Stimulated activated CD8-positive, alpha-beta memory T cell treated with anti-CD3 and anti-CD28 coated beads, Interleukin-12 subunit alpha, Interleukin-12 subunit beta, amount 100 ng/mL, for 1 hour (primary cell): ENCODE data around the gene PPP1CC.
A peak's percentile ranks its signal among the peaks of the same experiment; 100 is the strongest.
"Not testable (repeated sequence)": the region's sequence is repeated elsewhere in the genome, so short reads cannot be mapped to it uniquely, and the experiment has no call there.

Experiments used
- DNase-seq: peaks from one replicate; pipeline ENCODE4 v3.0.0-alpha.2; 2020; ENCODE audit warnings: low read depth

Gene PPP1CC

GRCh38 chr12:110742718-110743570 lies at the start of gene PPP1CC:
PPP1CC (minus strand) TSS chr12:110742891; CDS start chr12:110742707, 184 bp downstream.
- peak; percentile 78 for DNase-seq

- DNase-seq = no peak
These were observed 48.9 kb upstream of the PPP1CC start for GRCh38 chr12:110791589-110791988.

GRCh38 chr12:110790301-110790700 lies 47.6 kb upstream of the PPP1CC start:
- DNase-seq = no peak

GRCh38 chr12:110786012-110786411 lies 43.3 kb upstream of the PPP1CC start:
- no peak for DNase-seq

GRCh38 chr12:110785240-110785639 lies 42.5 kb upstream of the PPP1CC start:
- no peak for DNase-seq

GRCh38 chr12:110782922-110783321 lies 40.2 kb upstream of the PPP1CC start:
- DNase-seq = no peak

- no peak for DNase-seq
These were observed 39.4 kb upstream of the PPP1CC start for GRCh38 chr12:110782094-110782493.

GRCh38 chr12:110780448-110780847 lies 37.8 kb upstream of the PPP1CC start:
- DNase-seq = no peak

GRCh38 chr12:110778833-110779577 lies 36.3 kb upstream of the PPP1CC start:
- DNase-seq = no peak

GRCh38 chr12:110776410-110776809 lies 33.7 kb upstream of the PPP1CC start:
- DNase-seq = no peak

- DNase-seq = no peak
These were observed 33.3 kb upstream of the PPP1CC start for GRCh38 chr12:110775997-110776396.

GRCh38 chr12:110774824-110775223 lies 32.1 kb upstream of the PPP1CC start:
- no peak for DNase-seq

- DNase-seq = no peak
These were observed 26.3 kb upstream of the PPP1CC start for GRCh38 chr12:110768960-110769359.

- no peak for DNase-seq
These were observed 25.2 kb upstream of the PPP1CC start for GRCh38 chr12:110767863-110768262.

- DNase-seq = no peak
These were observed 23.8 kb upstream of the PPP1CC start for GRCh38 chr12:110766311-110767154.

- DNase-seq = not testable (repeated sequence)
These were observed 22.9 kb upstream of the PPP1CC start for GRCh38 chr12:110765572-110765971.

GRCh38 chr12:110765111-110765510 lies 22.4 kb upstream of the PPP1CC start:
- no peak for DNase-seq

GRCh38 chr12:110763583-110763982 lies 20.9 kb upstream of the PPP1CC start:
- no peak for DNase-seq

GRCh38 chr12:110762891-110763290 lies 20.2 kb upstream of the PPP1CC start:
- no peak for DNase-seq

- no peak for DNase-seq
These were observed 17.5 kb upstream of the PPP1CC start for GRCh38 chr12:110760204-110760609.

GRCh38 chr12:110758922-110759321 lies 16.2 kb upstream of the PPP1CC start:
- DNase-seq = no peak

- DNase-seq = no peak
These were observed 13.9 kb upstream of the PPP1CC start for GRCh38 chr12:110756611-110757010.
